Measurements from ENCODE around the gene DCLK2.

DCLK2 gene

GRCh38 chr4:150039274-150040127 lies 38.7 kb upstream of the DCLK2 start:
- POLR2A ChIA-PET: no interaction called here
- H3K9me3 ChIP-seq (ENCODE audit: control insufficient read depth, insufficient read depth, low read depth, low read length): no peaks in the 10 kb centered on the region
- no peak overlapping the region for H3K4me3 ChIP-seq (ENCODE audit: low read depth, low read length)
- TF ChIP-seq ZNF398 (tag by site-specific recombination; IDR thresholded peaks at IDR 0.05): no peak
- no peak for TF ChIP-seq ZNF16 (tag by site-specific recombination; IDR thresholded peaks at IDR 0.05; ENCODE audit: low read depth)
- no peak for TF ChIP-seq ZNF529 (tag by site-specific recombination; IDR thresholded peaks at IDR 0.05; ENCODE audit: insufficient replicate concordance)
- no peak for TF ChIP-seq CTCF (tag by site-specific recombination; IDR thresholded peaks at IDR 0.05)
- TF ChIP-seq ZNF596 (tag by site-specific recombination; IDR thresholded peaks at IDR 0.05): no peak
- no peak for TF ChIP-seq PRDM1 (tag by site-specific recombination; IDR thresholded peaks at IDR 0.05)
- TF ChIP-seq, protein P1, sequence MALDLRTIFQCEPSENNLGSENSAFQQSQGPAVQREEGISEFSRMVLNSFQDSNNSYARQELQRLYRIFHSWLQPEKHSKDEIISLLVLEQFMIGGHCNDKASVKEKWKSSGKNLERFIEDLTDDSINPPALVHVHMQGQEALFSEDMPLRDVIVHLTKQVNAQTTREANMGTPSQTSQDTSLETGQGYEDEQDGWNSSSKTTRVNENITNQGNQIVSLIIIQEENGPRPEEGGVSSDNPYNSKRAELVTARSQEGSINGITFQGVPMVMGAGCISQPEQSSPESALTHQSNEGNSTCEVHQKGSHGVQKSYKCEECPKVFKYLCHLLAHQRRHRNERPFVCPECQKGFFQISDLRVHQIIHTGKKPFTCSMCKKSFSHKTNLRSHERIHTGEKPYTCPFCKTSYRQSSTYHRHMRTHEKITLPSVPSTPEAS (tag by site-specific recombination; IDR thresholded peaks at IDR 0.05): no peak
- TF ChIP-seq SCRT1 (tag by site-specific recombination; IDR thresholded peaks at IDR 0.05; ENCODE audit: borderline replicate concordance): no peak
- TF ChIP-seq, protein P2, sequence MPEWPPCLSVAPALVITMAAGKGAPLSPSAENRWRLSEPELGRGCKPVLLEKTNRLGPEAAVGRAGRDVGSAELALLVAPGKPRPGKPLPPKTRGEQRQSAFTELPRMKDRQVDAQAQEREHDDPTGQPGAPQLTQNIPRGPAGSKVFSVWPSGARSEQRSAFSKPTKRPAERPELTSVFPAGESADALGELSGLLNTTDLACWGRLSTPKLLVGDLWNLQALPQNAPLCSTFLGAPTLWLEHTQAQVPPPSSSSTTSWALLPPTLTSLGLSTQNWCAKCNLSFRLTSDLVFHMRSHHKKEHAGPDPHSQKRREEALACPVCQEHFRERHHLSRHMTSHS (tag by site-specific recombination; IDR thresholded peaks at IDR 0.05): no peak
- H3K36me3 ChIP-seq (ENCODE audit: control insufficient read depth in 2 of 2, insufficient read depth in 1 of 2, low read length in 2 of 2): no peaks in the 10 kb centered on the region
- CTCF ChIA-PET: no interaction called here
- H3K4me1 ChIP-seq (ENCODE audit: control insufficient read depth, insufficient read depth, low read length): no peaks in the 10 kb centered on the region
- no peak overlapping the region for H3K27ac ChIP-seq (ENCODE audit: extremely low read depth, low read depth, low read length)

DNA sequence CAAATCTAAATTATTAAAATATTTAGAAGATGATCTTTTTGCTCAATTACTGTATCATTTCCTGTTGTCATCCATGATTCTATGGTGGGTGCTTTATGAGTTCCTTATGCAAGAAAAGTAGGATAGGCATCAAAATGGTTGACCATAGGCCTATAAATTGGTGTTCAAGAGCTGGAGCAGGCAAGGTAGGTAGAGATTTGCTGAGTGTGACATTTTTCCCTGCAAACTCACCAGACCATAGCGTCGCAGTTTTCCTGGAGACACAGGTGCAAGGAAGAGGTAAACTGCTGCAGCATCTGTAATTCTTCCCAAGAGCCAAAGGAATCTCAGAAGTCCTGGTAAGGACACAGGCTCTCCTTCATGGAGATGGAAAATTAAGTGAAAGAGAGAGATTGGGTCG lies 33.7 kb upstream of the DCLK2 start:
- POLR2A ChIA-PET: no interaction called here
- Histone ChIP-seq H3K36me3 (ENCODE audit: control insufficient read depth in 2 of 2, insufficient read depth in 1 of 2, low read length in 2 of 2) (no peaks in the 10 kb centered on the region), H3K4me3 (ENCODE audit: low read depth, low read length) (no peak overlapping the region), H3K4me1 (ENCODE audit: control insufficient read depth, insufficient read depth, low read length) (no peaks in the 10 kb centered on the region), H3K9me3 (ENCODE audit: control insufficient read depth, insufficient read depth, low read depth, low read length) (no peaks in the 10 kb centered on the region), H3K27ac (ENCODE audit: extremely low read depth, low read depth, low read length) (no peak overlapping the region)
- CTCF ChIA-PET: interaction anchor here (1.2 kb wide), 1 partner anchor 34 kb away, joined by 3 read pairs; no protein-coding TSS in a partner anchor
- TF ChIP-seq ZNF645 (tag by site-specific recombination; IDR thresholded peaks at IDR 0.05) (no peak), ZBTB26 (tag by site-specific recombination; optimal IDR thresholded peaks at IDR 0.05) (no peak), GLIS2 (tag by site-specific recombination; IDR thresholded peaks at IDR 0.05) (no peak), ZNF10 (tag by site-specific recombination; IDR thresholded peaks at IDR 0.05) (no peak), SCRT1 (tag by site-specific recombination; IDR thresholded peaks at IDR 0.05; ENCODE audit: borderline replicate concordance) (no peak), ZNF114 (tag by site-specific recombination; IDR thresholded peaks at IDR 0.05) (no peak), BCL11B (tag by site-specific recombination; IDR thresholded peaks at IDR 0.05; ENCODE audit: low read depth) (no peak), ZNF391 (tag by site-specific recombination; IDR thresholded peaks at IDR 0.05; ENCODE audit: borderline replicate concordance, low read depth) (no peak), ZNF223 (tag by site-specific recombination; IDR thresholded peaks at IDR 0.05) (no peak), SP7 (tag by site-specific recombination; IDR thresholded peaks at IDR 0.05) (no peak), TCF7L2 (IDR thresholded peaks at IDR 0.05; ENCODE audit: borderline replicate concordance, low read depth, low read length) (no peak)
- TF ChIP-seq, protein P3, sequence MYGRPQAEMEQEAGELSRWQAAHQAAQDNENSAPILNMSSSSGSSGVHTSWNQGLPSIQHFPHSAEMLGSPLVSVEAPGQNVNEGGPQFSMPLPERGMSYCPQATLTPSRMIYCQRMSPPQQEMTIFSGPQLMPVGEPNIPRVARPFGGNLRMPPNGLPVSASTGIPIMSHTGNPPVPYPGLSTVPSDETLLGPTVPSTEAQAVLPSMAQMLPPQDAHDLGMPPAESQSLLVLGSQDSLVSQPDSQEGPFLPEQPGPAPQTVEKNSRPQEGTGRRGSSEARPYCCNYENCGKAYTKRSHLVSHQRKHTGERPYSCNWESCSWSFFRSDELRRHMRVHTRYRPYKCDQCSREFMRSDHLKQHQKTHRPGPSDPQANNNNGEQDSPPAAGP (tag by site-specific recombination; IDR thresholded peaks at IDR 0.05): no peak
- TF ChIP-seq, protein P4, sequence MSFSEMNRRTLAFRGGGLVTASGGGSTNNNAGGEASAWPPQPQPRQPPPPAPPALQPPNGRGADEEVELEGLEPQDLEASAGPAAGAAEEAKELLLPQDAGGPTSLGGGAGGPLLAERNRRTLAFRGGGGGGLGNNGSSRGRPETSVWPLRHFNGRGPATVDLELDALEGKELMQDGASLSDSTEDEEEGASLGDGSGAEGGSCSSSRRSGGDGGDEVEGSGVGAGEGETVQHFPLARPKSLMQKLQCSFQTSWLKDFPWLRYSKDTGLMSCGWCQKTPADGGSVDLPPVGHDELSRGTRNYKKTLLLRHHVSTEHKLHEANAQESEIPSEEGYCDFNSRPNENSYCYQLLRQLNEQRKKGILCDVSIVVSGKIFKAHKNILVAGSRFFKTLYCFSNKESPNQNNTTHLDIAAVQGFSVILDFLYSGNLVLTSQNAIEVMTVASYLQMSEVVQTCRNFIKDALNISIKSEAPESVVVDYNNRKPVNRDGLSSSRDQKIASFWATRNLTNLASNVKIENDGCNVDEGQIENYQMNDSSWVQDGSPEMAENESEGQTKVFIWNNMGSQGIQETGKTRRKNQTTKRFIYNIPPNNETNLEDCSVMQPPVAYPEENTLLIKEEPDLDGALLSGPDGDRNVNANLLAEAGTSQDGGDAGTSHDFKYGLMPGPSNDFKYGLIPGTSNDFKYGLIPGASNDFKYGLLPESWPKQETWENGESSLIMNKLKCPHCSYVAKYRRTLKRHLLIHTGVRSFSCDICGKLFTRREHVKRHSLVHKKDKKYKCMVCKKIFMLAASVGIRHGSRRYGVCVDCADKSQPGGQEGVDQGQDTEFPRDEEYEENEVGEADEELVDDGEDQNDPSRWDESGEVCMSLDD (tag by site-specific recombination; IDR thresholded peaks at IDR 0.05): no peak
